ENCODE measurements around the gene DOCK3. TPM values are rescaled to one million over a fixed set of nuclear protein-coding genes. Genes with fewer than 3 reads are reported as not detected.
A peak's percentile ranks its signal among the peaks of the same experiment; 100 is the strongest.
"Not testable (repeated sequence)": the region's sequence is repeated elsewhere in the genome, so short reads cannot be mapped to it uniquely, and the experiment has no call there.

DOCK3 gene
- total RNA-seq, 4 donors from 2014 or later: 5.5 to 10.0 (median 8.7) TPM

- no peak for ATAC-seq
- no peak overlapping the region for H3K4me3 ChIP-seq
- no peaks in the 10 kb centered on the region for H3K27me3 ChIP-seq
- H3K4me1 ChIP-seq: no peaks in the 10 kb centered on the region
- H3K36me3 ChIP-seq: no peaks in the 10 kb centered on the region
- no CpG with 5 or more reads among the region's 4 CpGs for WGBS, 2 donors (ENCODE audit: low coverage in 1 of 2)
- H3K27ac ChIP-seq: no peak overlapping the region
- no peak for TF ChIP-seq CTCF (IDR thresholded peaks at IDR 0.05)
- no peak for TF ChIP-seq POLR2A (IDR thresholded peaks at IDR 0.05)
- TF ChIP-seq POLR2AphosphoS5 (IDR thresholded peaks at IDR 0.05): no peak
- TF ChIP-seq EP300 (IDR thresholded peaks at IDR 0.05): no peak
- H3K9me3 ChIP-seq: peaks cover 0 to 14% (median 0%) of the 10 kb centered on the region in 3 donors
These were observed 629.5 kb downstream of the DOCK3 start for GRCh38 chr3:51304230-51304629.

GRCh38 chr3:51306093-51306492 is 631.4 kb downstream of the DOCK3 start:
- peaks cover 0 to 14% (median 0%) of the 10 kb centered on the region in 3 donors for H3K9me3 ChIP-seq
- H3K27ac ChIP-seq: no peak overlapping the region
- no peak for ATAC-seq
- WGBS, 2 donors (ENCODE audit: low coverage in 1 of 2): 100% methylated on average over 1 of the region's 1 CpG
- no peaks in the 10 kb centered on the region for H3K4me1 ChIP-seq
- no peak overlapping the region for H3K4me3 ChIP-seq
- peaks cover 0 to 8% of the 10 kb centered on the region in 2 donors for H3K36me3 ChIP-seq
- no peak for TF ChIP-seq POLR2A (IDR thresholded peaks at IDR 0.05)
- no peak for TF ChIP-seq CTCF (IDR thresholded peaks at IDR 0.05)
- TF ChIP-seq POLR2AphosphoS5 (IDR thresholded peaks at IDR 0.05): no peak
- TF ChIP-seq EP300 (IDR thresholded peaks at IDR 0.05): no peak
- H3K27me3 ChIP-seq: no peaks in the 10 kb centered on the region

- H3K9me3 ChIP-seq: peaks cover 0 to 6% (median 0%) of the 10 kb centered on the region in 3 donors
- H3K27me3 ChIP-seq: no peaks in the 10 kb centered on the region
- no peak overlapping the region for H3K4me3 ChIP-seq
- no peaks in the 10 kb centered on the region for H3K4me1 ChIP-seq
- ATAC-seq: no peak
- WGBS, 2 donors (ENCODE audit: low coverage in 1 of 2): 68 to 83% methylated on average over 2 of the region's 2 CpGs
- no peak overlapping the region for H3K27ac ChIP-seq
- H3K36me3 ChIP-seq: peaks cover 0 to 19% of the 10 kb centered on the region in 2 donors
- TF ChIP-seq CTCF (IDR thresholded peaks at IDR 0.05): no peak
- no peak for TF ChIP-seq POLR2AphosphoS5 (IDR thresholded peaks at IDR 0.05)
- TF ChIP-seq POLR2A (IDR thresholded peaks at IDR 0.05): no peak
- no peak for TF ChIP-seq EP300 (IDR thresholded peaks at IDR 0.05)
These were observed 632.7 kb downstream of the DOCK3 start for GRCh38 chr3:51307458-51307857.

GRCh38 chr3:51307945-51308607 is 633.3 kb downstream of the DOCK3 start:
- not testable (repeated sequence) for H3K27me3 ChIP-seq, H3K9me3 ChIP-seq, ATAC-seq, H3K4me3 ChIP-seq, H3K4me1 ChIP-seq, H3K27ac ChIP-seq
- no CpG with 5 or more reads among the region's 5 CpGs for WGBS, 2 donors (ENCODE audit: low coverage in 1 of 2)
- peaks cover 0 to 25% of the 10 kb centered on the region in 2 donors for H3K36me3 ChIP-seq

GRCh38 chr3:51311055-51311454 is 636.3 kb downstream of the DOCK3 start:
- ATAC-seq: no peak
- no peaks in the 10 kb centered on the region for H3K27me3 ChIP-seq
- WGBS, 2 donors (ENCODE audit: low coverage in 1 of 2): 43 to 75% methylated on average over 1 of the region's 1 CpG
- H3K27ac ChIP-seq: no peak overlapping the region
- no peak overlapping the region for H3K4me3 ChIP-seq
- H3K4me1 ChIP-seq: no peaks in the 10 kb centered on the region
- peak in 2 of 4 experiments; percentile 14 to 18 for TF ChIP-seq CTCF (IDR thresholded peaks at IDR 0.05)
- TF ChIP-seq POLR2A (IDR thresholded peaks at IDR 0.05): no peak
- peaks cover 0 to 5% (median 0%) of the 10 kb centered on the region in 3 donors for H3K9me3 ChIP-seq
- peaks cover 0 to 38% of the 10 kb centered on the region in 2 donors for H3K36me3 ChIP-seq

All from gastroesophageal sphincter (tissue), 4 donors.